ENCODE measurements around the gene TBX1.

DNA sequence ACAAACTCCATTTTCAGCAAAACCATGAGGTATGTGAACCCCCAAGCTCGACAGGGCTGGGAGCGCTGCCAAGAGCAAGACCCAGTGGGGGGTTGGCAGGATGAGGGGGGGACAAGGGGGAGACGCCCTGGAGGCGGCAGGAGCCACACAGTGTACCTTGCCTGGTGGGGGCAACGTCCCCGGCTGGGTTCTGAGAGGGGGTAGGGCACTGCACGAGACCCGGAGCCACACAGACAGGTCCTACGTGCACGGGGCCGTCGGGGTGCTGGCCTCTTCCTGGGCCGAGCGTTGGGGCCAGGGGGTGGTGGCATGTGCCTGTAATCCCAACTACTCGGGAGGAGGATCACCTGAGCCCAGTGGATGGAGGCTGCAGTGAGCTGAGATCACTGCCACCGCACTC, 28.8 kb downstream of the TBX1 start:
- TF ChIP-seq, protein P1, sequence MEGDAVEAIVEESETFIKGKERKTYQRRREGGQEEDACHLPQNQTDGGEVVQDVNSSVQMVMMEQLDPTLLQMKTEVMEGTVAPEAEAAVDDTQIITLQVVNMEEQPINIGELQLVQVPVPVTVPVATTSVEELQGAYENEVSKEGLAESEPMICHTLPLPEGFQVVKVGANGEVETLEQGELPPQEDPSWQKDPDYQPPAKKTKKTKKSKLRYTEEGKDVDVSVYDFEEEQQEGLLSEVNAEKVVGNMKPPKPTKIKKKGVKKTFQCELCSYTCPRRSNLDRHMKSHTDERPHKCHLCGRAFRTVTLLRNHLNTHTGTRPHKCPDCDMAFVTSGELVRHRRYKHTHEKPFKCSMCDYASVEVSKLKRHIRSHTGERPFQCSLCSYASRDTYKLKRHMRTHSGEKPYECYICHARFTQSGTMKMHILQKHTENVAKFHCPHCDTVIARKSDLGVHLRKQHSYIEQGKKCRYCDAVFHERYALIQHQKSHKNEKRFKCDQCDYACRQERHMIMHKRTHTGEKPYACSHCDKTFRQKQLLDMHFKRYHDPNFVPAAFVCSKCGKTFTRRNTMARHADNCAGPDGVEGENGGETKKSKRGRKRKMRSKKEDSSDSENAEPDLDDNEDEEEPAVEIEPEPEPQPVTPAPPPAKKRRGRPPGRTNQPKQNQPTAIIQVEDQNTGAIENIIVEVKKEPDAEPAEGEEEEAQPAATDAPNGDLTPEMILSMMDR (conservative IDR thresholded peaks at IDR 0.05), result no peak
- TF ChIP-seq EZH2 (IDR thresholded peaks at IDR 0.05; ENCODE audit: low read depth), result no peak
